Measurements from ENCODE around the gene PTMA.

DNA sequence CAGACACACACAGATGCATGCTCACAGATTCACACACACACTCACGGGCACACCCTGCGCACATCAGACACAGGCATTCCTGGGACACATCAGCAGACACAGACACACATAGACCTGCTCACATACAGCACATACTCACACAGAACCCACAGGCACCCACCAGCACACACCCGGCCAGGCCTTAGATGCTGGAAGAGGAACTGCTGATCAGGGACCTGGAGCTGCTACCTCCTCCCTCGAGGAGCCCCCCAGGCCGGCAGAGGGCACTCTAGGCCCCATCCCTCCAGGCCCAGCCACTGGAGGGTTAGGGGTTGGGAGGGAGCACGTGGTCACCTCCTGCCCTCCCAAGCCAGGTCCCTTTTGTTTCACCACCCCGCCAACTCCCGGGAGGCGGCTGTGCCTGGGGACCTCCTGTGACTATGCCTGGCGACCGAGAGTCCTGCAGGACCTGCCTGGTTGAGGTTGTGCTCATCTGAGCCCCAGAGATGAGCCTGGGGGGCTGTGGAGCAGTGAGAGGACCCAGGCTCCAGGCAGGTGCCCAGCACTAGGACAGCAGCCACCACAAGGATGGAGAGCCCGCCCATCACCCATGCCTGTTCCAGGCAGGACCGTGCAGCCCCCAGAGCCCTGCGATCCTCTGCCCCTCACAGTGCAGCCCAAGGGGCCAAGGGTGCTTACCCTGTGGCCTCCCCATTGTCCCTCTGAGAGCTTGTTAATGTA lies 21.0 kb upstream of the PTMA start:
- TF ChIP-seq, protein P1, sequence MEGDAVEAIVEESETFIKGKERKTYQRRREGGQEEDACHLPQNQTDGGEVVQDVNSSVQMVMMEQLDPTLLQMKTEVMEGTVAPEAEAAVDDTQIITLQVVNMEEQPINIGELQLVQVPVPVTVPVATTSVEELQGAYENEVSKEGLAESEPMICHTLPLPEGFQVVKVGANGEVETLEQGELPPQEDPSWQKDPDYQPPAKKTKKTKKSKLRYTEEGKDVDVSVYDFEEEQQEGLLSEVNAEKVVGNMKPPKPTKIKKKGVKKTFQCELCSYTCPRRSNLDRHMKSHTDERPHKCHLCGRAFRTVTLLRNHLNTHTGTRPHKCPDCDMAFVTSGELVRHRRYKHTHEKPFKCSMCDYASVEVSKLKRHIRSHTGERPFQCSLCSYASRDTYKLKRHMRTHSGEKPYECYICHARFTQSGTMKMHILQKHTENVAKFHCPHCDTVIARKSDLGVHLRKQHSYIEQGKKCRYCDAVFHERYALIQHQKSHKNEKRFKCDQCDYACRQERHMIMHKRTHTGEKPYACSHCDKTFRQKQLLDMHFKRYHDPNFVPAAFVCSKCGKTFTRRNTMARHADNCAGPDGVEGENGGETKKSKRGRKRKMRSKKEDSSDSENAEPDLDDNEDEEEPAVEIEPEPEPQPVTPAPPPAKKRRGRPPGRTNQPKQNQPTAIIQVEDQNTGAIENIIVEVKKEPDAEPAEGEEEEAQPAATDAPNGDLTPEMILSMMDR (IDR thresholded peaks at IDR 0.05; ENCODE audit: low read depth, low read length, poor library complexity, severe bottlenecking) = peak; percentile 96
- no peak for TF ChIP-seq EZH2phosphoT487 (IDR thresholded peaks at IDR 0.05; ENCODE audit: borderline replicate concordance, low read length)

All from DOHH2 (cell line).